ENCODE results near the gene DENND6A. TPM values are rescaled to one million over a fixed set of nuclear protein-coding genes. Genes with fewer than 3 reads are reported as not detected.

DENND6A gene
- total RNA-seq, 1 experiment from 2014 or later, result 21.8 TPM

DNA sequence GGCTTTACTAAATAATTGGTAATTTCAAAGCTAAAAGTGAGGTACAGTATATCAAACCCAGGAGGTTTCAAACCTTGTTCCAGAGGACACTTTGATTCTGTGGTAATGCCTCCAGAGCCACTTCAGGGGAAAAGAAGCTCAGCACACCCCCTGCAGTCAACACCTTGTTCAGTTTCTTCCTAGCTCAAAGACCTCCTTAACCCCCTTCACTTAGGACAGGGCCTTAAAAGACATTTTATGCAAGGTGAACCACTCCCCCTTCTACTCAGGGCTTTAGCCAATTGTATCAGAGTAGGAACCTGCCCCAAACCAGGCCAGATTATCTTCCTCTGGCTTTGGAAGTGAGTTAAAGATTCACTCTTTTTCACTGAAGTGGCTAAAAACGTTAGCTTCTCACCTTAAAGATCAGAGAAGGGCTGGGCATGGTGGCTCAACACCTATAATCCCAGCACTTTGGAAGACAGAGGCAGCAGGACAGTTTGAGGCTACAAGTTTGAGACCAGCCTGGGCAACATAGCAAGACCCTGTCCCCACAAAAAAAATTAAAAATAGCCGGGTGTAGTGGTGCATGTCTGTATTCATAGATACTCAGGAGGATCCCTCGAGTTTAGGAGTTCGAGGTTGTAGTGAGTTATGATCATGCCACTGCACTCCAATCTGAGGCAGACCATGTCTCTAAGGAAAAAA, 3.4 kb downstream of the DENND6A start:
- intact Hi-C loops (cut with micrococcal nuclease; ENCODE audit: unreplicated experiment), result no loop called here
- H3K9me3 ChIP-seq, result no peaks in the 10 kb centered on the region
- Mint-ChIP-seq H3K9me3 (ENCODE audit: unreplicated experiment) (no peaks in the 10 kb centered on the region), H3K4me3 (ENCODE audit: unreplicated experiment) (no peak overlapping the region), H3K36me3 (ENCODE audit: insufficient read depth, unreplicated experiment) (peaks cover 21% of the 10 kb centered on the region), H3K27ac (ENCODE audit: unreplicated experiment) (no peak overlapping the region), H3K4me1 (ENCODE audit: low read depth, unreplicated experiment) (peaks cover 17% of the 10 kb centered on the region), H3K27me3 (ENCODE audit: insufficient read depth, unreplicated experiment) (no peaks in the 10 kb centered on the region)
- POLR2A ChIA-PET, result interaction anchor here (1.0 kb wide), 1 partner anchor 67 kb away, joined by 4 read pairs; the partner anchor contains the start of gene SLMAP
- DNase-seq, result no peak
- no peaks in the 10 kb centered on the region for H3K36me3 ChIP-seq (ENCODE audit: control insufficient read depth, insufficient read depth, low read length)
- H3K27me3 ChIP-seq (replicated peaks; ENCODE audit: control insufficient read depth, insufficient read depth, low read length), result no peaks in the 10 kb centered on the region
- CTCF ChIA-PET, result no interaction called here
- TF ChIP-seq, protein P1, sequence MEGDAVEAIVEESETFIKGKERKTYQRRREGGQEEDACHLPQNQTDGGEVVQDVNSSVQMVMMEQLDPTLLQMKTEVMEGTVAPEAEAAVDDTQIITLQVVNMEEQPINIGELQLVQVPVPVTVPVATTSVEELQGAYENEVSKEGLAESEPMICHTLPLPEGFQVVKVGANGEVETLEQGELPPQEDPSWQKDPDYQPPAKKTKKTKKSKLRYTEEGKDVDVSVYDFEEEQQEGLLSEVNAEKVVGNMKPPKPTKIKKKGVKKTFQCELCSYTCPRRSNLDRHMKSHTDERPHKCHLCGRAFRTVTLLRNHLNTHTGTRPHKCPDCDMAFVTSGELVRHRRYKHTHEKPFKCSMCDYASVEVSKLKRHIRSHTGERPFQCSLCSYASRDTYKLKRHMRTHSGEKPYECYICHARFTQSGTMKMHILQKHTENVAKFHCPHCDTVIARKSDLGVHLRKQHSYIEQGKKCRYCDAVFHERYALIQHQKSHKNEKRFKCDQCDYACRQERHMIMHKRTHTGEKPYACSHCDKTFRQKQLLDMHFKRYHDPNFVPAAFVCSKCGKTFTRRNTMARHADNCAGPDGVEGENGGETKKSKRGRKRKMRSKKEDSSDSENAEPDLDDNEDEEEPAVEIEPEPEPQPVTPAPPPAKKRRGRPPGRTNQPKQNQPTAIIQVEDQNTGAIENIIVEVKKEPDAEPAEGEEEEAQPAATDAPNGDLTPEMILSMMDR (IDR thresholded peaks at IDR 0.05; ENCODE audit: insufficient read depth in 1 of 2, low read depth in 1 of 2, low read length in 1 of 2, severe bottlenecking in 1 of 2, unreplicated experiment in 1 of 2), result no peak
- BruUV-seq (replicated peaks), result no TSS peak
- H3K4me3 ChIP-seq (ENCODE audit: low read depth, low read length), result no peak overlapping the region
- H3K4me1 ChIP-seq, result peaks cover 13% of the 10 kb centered on the region; the same call in 1 of the 2 replicates

DNA sequence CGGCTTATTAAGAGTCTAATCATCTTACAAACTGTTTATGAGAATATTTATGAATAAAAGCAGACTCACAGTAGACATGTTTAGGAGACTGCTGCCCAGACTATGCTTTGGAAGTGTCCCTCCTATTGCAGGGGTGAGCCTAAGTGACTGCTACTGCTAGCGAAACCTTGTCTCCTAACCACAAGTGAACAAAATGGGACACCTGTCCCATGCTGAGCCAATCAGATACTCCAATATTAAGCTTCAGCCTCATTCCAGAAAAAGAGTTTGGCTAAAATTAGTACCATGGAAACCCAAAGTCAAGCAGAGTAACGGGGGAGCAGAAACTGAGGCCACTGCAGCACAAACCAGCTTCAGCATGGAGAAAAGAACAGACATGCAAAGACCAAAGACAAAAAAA, 4.6 kb downstream of the DENND6A start:
- H3K36me3 ChIP-seq (ENCODE audit: control insufficient read depth, insufficient read depth, low read length), result no peaks in the 10 kb centered on the region
- Mint-ChIP-seq H3K9me3 (ENCODE audit: unreplicated experiment) (no peaks in the 10 kb centered on the region), H3K36me3 (ENCODE audit: insufficient read depth, unreplicated experiment) (peaks cover 21% of the 10 kb centered on the region), H3K4me3 (ENCODE audit: unreplicated experiment) (no peak overlapping the region), H3K4me1 (ENCODE audit: low read depth, unreplicated experiment) (peaks cover 17% of the 10 kb centered on the region), H3K27ac (ENCODE audit: unreplicated experiment) (no peak overlapping the region), H3K27me3 (ENCODE audit: insufficient read depth, unreplicated experiment) (no peaks in the 10 kb centered on the region)
- H3K4me1 ChIP-seq, result peaks cover 10% of the 10 kb centered on the region
- no peak overlapping the region for H3K4me3 ChIP-seq (ENCODE audit: low read depth, low read length)
- no peaks in the 10 kb centered on the region for H3K27me3 ChIP-seq (replicated peaks; ENCODE audit: control insufficient read depth, insufficient read depth, low read length)
- CTCF ChIA-PET, result interaction anchor here (0.7 kb wide), 1 partner anchor 527 kb away, joined by 3 read pairs; no protein-coding TSS in a partner anchor
- TF ChIP-seq, protein P1 (IDR thresholded peaks at IDR 0.05; ENCODE audit: insufficient read depth in 1 of 2, low read depth in 1 of 2, low read length in 1 of 2, severe bottlenecking in 1 of 2, unreplicated experiment in 1 of 2), result no peak
- no peak for DNase-seq
- no peaks in the 10 kb centered on the region for H3K9me3 ChIP-seq
- no TSS peak for BruUV-seq (replicated peaks)
- POLR2A ChIA-PET, result no interaction called here
- intact Hi-C loops (cut with micrococcal nuclease; ENCODE audit: unreplicated experiment), result no loop called here

DNA sequence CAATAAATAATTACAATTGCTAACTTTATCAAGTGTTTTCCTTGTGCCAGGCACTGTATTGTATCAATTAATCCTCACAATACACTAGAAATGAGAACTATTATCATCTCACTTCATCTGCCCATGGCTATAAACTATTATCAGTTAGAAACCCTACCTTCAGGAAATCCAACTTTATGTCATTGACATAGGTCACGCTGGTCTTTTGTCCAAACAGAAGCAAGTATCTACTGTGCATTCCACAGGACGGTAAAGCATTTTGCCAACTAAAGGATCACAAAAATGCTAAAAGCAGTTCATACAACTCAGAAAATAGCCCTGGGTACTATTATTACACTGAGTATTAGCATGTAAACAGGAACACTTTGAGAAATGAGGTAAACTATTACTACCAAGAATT, 9.6 kb downstream of the DENND6A start:
- Histone ChIP-seq H3K4me1 (peaks cover 11% of the 10 kb centered on the region), H3K9me3 (no peaks in the 10 kb centered on the region), H3K4me3 (ENCODE audit: low read depth, low read length) (no peak overlapping the region), H3K36me3 (ENCODE audit: control insufficient read depth, insufficient read depth, low read length) (0 out of 2 replicates have a peak, but pooled peaks cover 1% of the 10 kb centered on the region), H3K27me3 (replicated peaks; ENCODE audit: control insufficient read depth, insufficient read depth, low read length) (no peaks in the 10 kb centered on the region)
- TF ChIP-seq, protein P1 (IDR thresholded peaks at IDR 0.05; ENCODE audit: insufficient read depth in 1 of 2, low read depth in 1 of 2, low read length in 1 of 2, severe bottlenecking in 1 of 2, unreplicated experiment in 1 of 2), result no peak
- no peak overlapping the region for H3K4me3 Mint-ChIP-seq (ENCODE audit: unreplicated experiment)
- ChIA-PET POLR2A (no interaction called here), CTCF (no interaction called here)
- DNase-seq, result no peak
- no peak overlapping the region for H3K27ac Mint-ChIP-seq (ENCODE audit: unreplicated experiment)
- peaks cover 6% of the 10 kb centered on the region for H3K36me3 Mint-ChIP-seq (ENCODE audit: insufficient read depth, unreplicated experiment)
- H3K9me3 Mint-ChIP-seq (ENCODE audit: unreplicated experiment), result no peaks in the 10 kb centered on the region
- no peaks in the 10 kb centered on the region for H3K27me3 Mint-ChIP-seq (ENCODE audit: insufficient read depth, unreplicated experiment)
- BruUV-seq (replicated peaks), result no TSS peak
- peaks cover 11% of the 10 kb centered on the region for H3K4me1 Mint-ChIP-seq (ENCODE audit: low read depth, unreplicated experiment)
- intact Hi-C loops (cut with micrococcal nuclease; ENCODE audit: unreplicated experiment), result no loop called here
